HepG2 (cell line): ENCODE data around the gene GRAMD1A.

Experiments used
- AFF4 ChIP-seq: sonication (generic); formaldehyde crosslinking; IDR thresholded peaks from 2 replicates; pipeline ENCODE4 v1.4.0; 2020; ENCODE audit warnings: missing genetic modification reagents
- ARID3A ChIP-seq: IDR thresholded peaks from 2 replicates; pipeline ENCODE4 v1.6.1; 2012; ENCODE audit warnings: low read depth, low read length, improper control_type of control experiment
- BRCA1 ChIP-seq: sonication (generic); formaldehyde crosslinking; IDR thresholded peaks from 2 replicates; pipeline ENCODE4 v1.4.0; 2020; ENCODE audit warnings: missing genetic modification reagents
- CTCF ChIP-seq: sonication (generic); formaldehyde crosslinking; IDR thresholded peaks from 2 replicates; pipeline ENCODE4 v1.5.0; 2020; ENCODE audit warnings: mild to moderate bottlenecking, missing genetic modification reagents, moderate library complexity
- KDM5A ChIP-seq: fragments of 200-600 bp; sonication (generic); IDR thresholded peaks from 2 replicates; pipeline ENCODE4 v1.7.0; 2018; ENCODE audit warnings: antibody characterized with exemption, mild to moderate bottlenecking, low read length, borderline replicate concordance
- MYPOP ChIP-seq: sonication (generic); formaldehyde crosslinking; IDR thresholded peaks from 2 replicates; pipeline ENCODE4 v1.8.1; 2023; ENCODE audit warnings: mild to moderate bottlenecking, moderate library complexity, missing genetic modification reagents
- SATB2 ChIP-seq: sonication (generic); formaldehyde crosslinking; IDR thresholded peaks from 2 replicates; pipeline ENCODE4 v1.5.0; 2020; ENCODE audit warnings: missing genetic modification reagents
- TFDP2 ChIP-seq: sonication (generic); formaldehyde crosslinking; IDR thresholded peaks from 2 replicates; pipeline ENCODE4 v1.4.0; 2020; ENCODE audit warnings: missing genetic modification reagents
- ZNF24 ChIP-seq: fragments of 450-650 bp; IDR thresholded peaks from 2 replicates; pipeline ENCODE4 v1.6.1; 2017; ENCODE audit warnings: antibody characterized with exemption, mild to moderate bottlenecking
- ZNF564 ChIP-seq: sonication (generic); formaldehyde crosslinking; IDR thresholded peaks from 2 replicates; pipeline ENCODE4 v1.8.1; 2023; ENCODE audit warnings: mild to moderate bottlenecking, missing genetic modification reagents
- ZNF792 ChIP-seq: IDR thresholded peaks from 2 replicates; pipeline ENCODE4 v1.6.1; 2016
- ZSCAN31 ChIP-seq: sonication (generic); formaldehyde crosslinking; IDR thresholded peaks from 2 replicates; pipeline ENCODE4 v1.5.0; 2020; ENCODE audit warnings: low read depth, mild to moderate bottlenecking, missing genetic modification reagents

GRCh38 chr19:35017507-35017906, 17.4 kb downstream of the GRAMD1A start:
- TF ChIP-seq AFF4 (CRISPR knock-in tag), result no peak
- TF ChIP-seq ARID3A, result no peak
- TF ChIP-seq TFDP2 (CRISPR knock-in tag), result no peak
- no peak for TF ChIP-seq MYPOP (CRISPR knock-in tag)
- TF ChIP-seq BRCA1 (CRISPR knock-in tag), result no peak
- TF ChIP-seq ZNF564 (CRISPR knock-in tag), result no peak
- TF ChIP-seq CTCF (CRISPR knock-in tag), result no peak
- TF ChIP-seq SATB2, result no peak
- no peak for TF ChIP-seq ZNF24
- TF ChIP-seq ZNF792 (CRISPR knock-in tag), result no peak
- TF ChIP-seq KDM5A, result no peak
- no peak for TF ChIP-seq ZSCAN31
